Measurements from ENCODE around the gene XPO6. TPM values are rescaled to one million over a fixed set of nuclear protein-coding genes. Genes with fewer than 3 reads are reported as not detected.

Gene XPO6
- polyA plus RNA-seq, 1 donor from 2014 or later: 104 TPM

GRCh38 chr16:28108590-28109247 is 103.0 kb downstream of the XPO6 start:
- TF ChIP-seq SMC3 (conservative IDR thresholded peaks at IDR 0.05; ENCODE audit: poor library complexity): no peak
- TF ChIP-seq, protein P1, sequence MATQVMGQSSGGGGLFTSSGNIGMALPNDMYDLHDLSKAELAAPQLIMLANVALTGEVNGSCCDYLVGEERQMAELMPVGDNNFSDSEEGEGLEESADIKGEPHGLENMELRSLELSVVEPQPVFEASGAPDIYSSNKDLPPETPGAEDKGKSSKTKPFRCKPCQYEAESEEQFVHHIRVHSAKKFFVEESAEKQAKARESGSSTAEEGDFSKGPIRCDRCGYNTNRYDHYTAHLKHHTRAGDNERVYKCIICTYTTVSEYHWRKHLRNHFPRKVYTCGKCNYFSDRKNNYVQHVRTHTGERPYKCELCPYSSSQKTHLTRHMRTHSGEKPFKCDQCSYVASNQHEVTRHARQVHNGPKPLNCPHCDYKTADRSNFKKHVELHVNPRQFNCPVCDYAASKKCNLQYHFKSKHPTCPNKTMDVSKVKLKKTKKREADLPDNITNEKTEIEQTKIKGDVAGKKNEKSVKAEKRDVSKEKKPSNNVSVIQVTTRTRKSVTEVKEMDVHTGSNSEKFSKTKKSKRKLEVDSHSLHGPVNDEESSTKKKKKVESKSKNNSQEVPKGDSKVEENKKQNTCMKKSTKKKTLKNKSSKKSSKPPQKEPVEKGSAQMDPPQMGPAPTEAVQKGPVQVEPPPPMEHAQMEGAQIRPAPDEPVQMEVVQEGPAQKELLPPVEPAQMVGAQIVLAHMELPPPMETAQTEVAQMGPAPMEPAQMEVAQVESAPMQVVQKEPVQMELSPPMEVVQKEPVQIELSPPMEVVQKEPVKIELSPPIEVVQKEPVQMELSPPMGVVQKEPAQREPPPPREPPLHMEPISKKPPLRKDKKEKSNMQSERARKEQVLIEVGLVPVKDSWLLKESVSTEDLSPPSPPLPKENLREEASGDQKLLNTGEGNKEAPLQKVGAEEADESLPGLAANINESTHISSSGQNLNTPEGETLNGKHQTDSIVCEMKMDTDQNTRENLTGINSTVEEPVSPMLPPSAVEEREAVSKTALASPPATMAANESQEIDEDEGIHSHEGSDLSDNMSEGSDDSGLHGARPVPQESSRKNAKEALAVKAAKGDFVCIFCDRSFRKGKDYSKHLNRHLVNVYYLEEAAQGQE (IDR thresholded peaks at IDR 0.05; ENCODE audit: borderline replicate concordance): no peak
- no peak for TF ChIP-seq POLR2AphosphoS5 (IDR thresholded peaks at IDR 0.05)
- TF ChIP-seq EP300 (conservative IDR thresholded peaks at IDR 0.05; ENCODE audit: poor library complexity, severe bottlenecking): no peak
- no peak for TF ChIP-seq CTCF (IDR thresholded peaks at IDR 0.05; ENCODE audit: poor library complexity, severe bottlenecking)
- TF ChIP-seq MXI1 (conservative IDR thresholded peaks at IDR 0.05; ENCODE audit: poor library complexity, severe bottlenecking): no peak
- TF ChIP-seq TAF1 (IDR thresholded peaks at IDR 0.05; ENCODE audit: low read depth): no peak
- TF ChIP-seq RAD21 (conservative IDR thresholded peaks at IDR 0.05): no peak
- no peak for TF ChIP-seq EZH2 (IDR thresholded peaks at IDR 0.05; ENCODE audit: borderline replicate concordance, insufficient read depth, low read length, poor library complexity, severe bottlenecking)
- H3K4me3 ChIP-seq (ENCODE audit: low read length): no peak overlapping the region
- no peak overlapping the region for H2AFZ ChIP-seq (ENCODE audit: low read depth, low read length)
- peaks cover 4% of the 10 kb centered on the region for H3K36me3 ChIP-seq (ENCODE audit: insufficient read depth, low read length)
- no peaks in the 10 kb centered on the region for H3K27me3 ChIP-seq (ENCODE audit: insufficient read depth, low read depth, low read length)
- H3K9me3 ChIP-seq (ENCODE audit: low read length): no peaks in the 10 kb centered on the region
- no peaks in the 10 kb centered on the region for H3K79me2 ChIP-seq (replicated peaks; ENCODE audit: insufficient read depth, low read length)
- H3K9ac ChIP-seq (ENCODE audit: low read length): no peak overlapping the region
- H3K9me2 ChIP-seq (ENCODE audit: insufficient read depth, low read length): no peaks in the 10 kb centered on the region
- H3K4me2 ChIP-seq (ENCODE audit: low read length): no peak overlapping the region
- H4K20me1 ChIP-seq (ENCODE audit: insufficient read depth): no peaks in the 10 kb centered on the region
- H3K27ac ChIP-seq (ENCODE audit: low read length): no peak overlapping the region
- no peaks in the 10 kb centered on the region for H3F3A ChIP-seq (ENCODE audit: insufficient read depth, low read length, poor library complexity, severe bottlenecking)

DNA sequence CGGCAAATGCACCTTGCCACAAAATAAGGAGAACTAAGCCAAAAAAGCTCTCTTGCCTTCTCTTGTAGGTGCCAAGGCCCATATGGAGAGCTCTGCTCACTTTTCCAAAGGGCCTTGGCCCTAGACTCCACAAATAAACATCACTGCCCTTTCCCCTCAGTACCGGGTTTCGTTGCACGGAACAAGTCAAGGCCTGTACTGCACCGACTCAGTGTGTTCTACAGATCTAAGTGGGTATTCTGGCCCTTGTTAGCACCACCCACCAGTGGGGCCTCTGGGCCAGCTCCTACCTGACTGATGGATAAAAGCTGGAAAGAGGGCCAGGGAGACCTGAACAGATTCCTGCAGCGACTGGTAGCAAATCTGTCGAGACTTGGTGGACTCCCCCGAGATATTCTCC is 104.5 kb downstream of the XPO6 start:
- Histone ChIP-seq H3K4me3 (ENCODE audit: low read length) (no peak overlapping the region), H4K20me1 (ENCODE audit: insufficient read depth) (no peaks in the 10 kb centered on the region), H3K36me3 (ENCODE audit: insufficient read depth, low read length) (peaks cover 4% of the 10 kb centered on the region)

More for the DNA sequence above, 104.5 kb downstream of the XPO6 start:
- H3K4me2 ChIP-seq (ENCODE audit: low read length): no peak overlapping the region
- H2AFZ ChIP-seq (ENCODE audit: low read depth, low read length): no peak overlapping the region
- no peaks in the 10 kb centered on the region for H3K9me3 ChIP-seq (ENCODE audit: low read length)
- H3K27ac ChIP-seq (ENCODE audit: low read length): no peak overlapping the region
- no peak for TF ChIP-seq TAF1 (IDR thresholded peaks at IDR 0.05; ENCODE audit: low read depth)
- no peak for TF ChIP-seq EP300 (conservative IDR thresholded peaks at IDR 0.05; ENCODE audit: poor library complexity, severe bottlenecking)
- TF ChIP-seq SMC3 (conservative IDR thresholded peaks at IDR 0.05; ENCODE audit: poor library complexity): no peak
- TF ChIP-seq POLR2AphosphoS5 (IDR thresholded peaks at IDR 0.05): no peak
- no peak for TF ChIP-seq RAD21 (conservative IDR thresholded peaks at IDR 0.05)
- TF ChIP-seq MXI1 (conservative IDR thresholded peaks at IDR 0.05; ENCODE audit: poor library complexity, severe bottlenecking): no peak
- TF ChIP-seq, protein P1 (IDR thresholded peaks at IDR 0.05; ENCODE audit: borderline replicate concordance): no peak
- no peak for TF ChIP-seq CTCF (IDR thresholded peaks at IDR 0.05; ENCODE audit: poor library complexity, severe bottlenecking)
- TF ChIP-seq EZH2 (IDR thresholded peaks at IDR 0.05; ENCODE audit: borderline replicate concordance, insufficient read depth, low read length, poor library complexity, severe bottlenecking): no peak
- H3K27me3 ChIP-seq (ENCODE audit: insufficient read depth, low read depth, low read length): no peaks in the 10 kb centered on the region
- H3K9ac ChIP-seq (ENCODE audit: low read length): no peak overlapping the region
- no peaks in the 10 kb centered on the region for H3K9me2 ChIP-seq (ENCODE audit: insufficient read depth, low read length)
- no peaks in the 10 kb centered on the region for H3K79me2 ChIP-seq (replicated peaks; ENCODE audit: insufficient read depth, low read length)
- no peaks in the 10 kb centered on the region for H3F3A ChIP-seq (ENCODE audit: insufficient read depth, low read length, poor library complexity, severe bottlenecking)
